Activated CD4-positive, alpha-beta T cell treated with anti-CD3 and anti-CD28 coated beads, Interleukin-2, amount 50 U/mL, for 16 hours (primary cell): ENCODE results near the gene RNF213.

Experiments used
- DNase-seq: peaks from one replicate; pipeline ENCODE4 v3.0.0-alpha.2; 2020

The RNF213 gene

GRCh38 chr17:80377798-80378197 is 117.1 kb downstream of the RNF213 start:
- DNase-seq: no peak

GRCh38 chr17:80379348-80379747 is 118.7 kb downstream of the RNF213 start:
- DNase-seq: no peak

- DNase-seq: no peak
Observed at GRCh38 chr17:80380068-80380467, 119.4 kb downstream of the RNF213 start.

- no peak for DNase-seq
Observed at GRCh38 chr17:80380555-80381002, 119.9 kb downstream of the RNF213 start.

GRCh38 chr17:80381416-80381923 is 120.8 kb downstream of the RNF213 start:
- no peak for DNase-seq

GRCh38 chr17:80382446-80382845 is 121.8 kb downstream of the RNF213 start:
- no peak for DNase-seq

- DNase-seq: no peak
Observed at GRCh38 chr17:80382956-80383355, 122.3 kb downstream of the RNF213 start.

- no peak for DNase-seq
Observed at GRCh38 chr17:80384078-80384960, 123.7 kb downstream of the RNF213 start.

GRCh38 chr17:80385046-80385445 is 124.4 kb downstream of the RNF213 start:
- no peak for DNase-seq

- no peak for DNase-seq
Observed at GRCh38 chr17:80386341-80386740, 125.7 kb downstream of the RNF213 start.

GRCh38 chr17:80387071-80387470 is 126.4 kb downstream of the RNF213 start:
- no peak for DNase-seq

GRCh38 chr17:80388175-80388574 is 127.5 kb downstream of the RNF213 start:
- DNase-seq: no peak

GRCh38 chr17:80388601-80389000 is 127.9 kb downstream of the RNF213 start:
- no peak for DNase-seq

- no peak for DNase-seq
Observed at GRCh38 chr17:80389011-80389995, 128.7 kb downstream of the RNF213 start.

GRCh38 chr17:80393241-80393890 is 132.7 kb downstream of the RNF213 start:
- DNase-seq: no peak

GRCh38 chr17:80393961-80394360 is 133.3 kb downstream of the RNF213 start:
- DNase-seq: no peak

- DNase-seq: no peak
Observed at GRCh38 chr17:80394629-80395216, 134.1 kb downstream of the RNF213 start.

GRCh38 chr17:80395402-80396151 is 134.9 kb downstream of the RNF213 start:
- DNase-seq: no peak

GRCh38 chr17:80396157-80397033 is 135.7 kb downstream of the RNF213 start:
- DNase-seq: no peak

GRCh38 chr17:80397034-80397387 is 136.4 kb downstream of the RNF213 start:
- DNase-seq: peak; percentile 41

GRCh38 chr17:80397686-80398085 is 137.0 kb downstream of the RNF213 start:
- DNase-seq: peak; percentile 28
